HG03354 (cell line): ENCODE data around the gene TIMM13.

ENCODE experiments used
- ATAC-seq: cut with Tn5 transposase; IDR thresholded peaks from one replicate; pipeline ENCODE4 v1.9.1; 2021; ENCODE audit warnings: mild to moderate bottlenecking; ENCODE audit not compliant: unreplicated experiment, poor library complexity, severe bottlenecking

TIMM13 gene

DNA sequence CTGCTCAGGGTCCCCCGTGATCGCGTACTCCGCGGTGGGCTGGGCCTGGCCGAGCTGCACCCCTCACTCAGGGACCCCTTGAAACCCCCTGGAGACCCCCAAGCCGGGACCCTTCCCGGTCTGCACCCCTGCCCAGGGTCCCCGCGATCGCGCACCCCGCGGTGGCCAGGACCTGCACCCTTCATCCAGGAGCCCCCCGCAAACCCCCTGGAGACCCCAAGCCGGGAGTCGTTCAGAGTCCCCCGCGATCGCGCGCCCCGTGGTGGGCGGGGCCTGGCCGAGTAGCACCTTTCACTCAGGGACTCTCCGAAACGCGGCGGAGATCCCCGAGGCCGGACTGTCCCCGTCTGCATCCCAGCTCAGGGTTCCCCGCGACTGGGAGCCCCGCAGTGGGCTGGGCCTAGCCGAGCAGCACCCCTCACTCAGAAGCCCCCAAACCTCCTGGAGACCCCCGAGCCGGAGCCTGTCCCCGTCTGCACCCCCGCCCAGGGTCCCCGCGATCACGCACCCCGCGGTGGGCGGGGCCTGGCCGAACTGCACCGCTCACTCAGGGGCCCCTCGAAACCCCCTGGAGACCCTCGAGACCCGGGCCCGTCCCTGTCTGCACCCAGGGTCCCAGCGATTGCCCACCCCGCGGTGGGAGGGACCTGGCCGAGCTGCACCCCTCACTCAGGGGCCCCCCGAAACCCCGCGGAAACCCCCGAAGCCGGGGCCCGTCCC, 28.6 kb upstream of the TIMM13 start:
- peak; percentile 44 for ATAC-seq

DNA sequence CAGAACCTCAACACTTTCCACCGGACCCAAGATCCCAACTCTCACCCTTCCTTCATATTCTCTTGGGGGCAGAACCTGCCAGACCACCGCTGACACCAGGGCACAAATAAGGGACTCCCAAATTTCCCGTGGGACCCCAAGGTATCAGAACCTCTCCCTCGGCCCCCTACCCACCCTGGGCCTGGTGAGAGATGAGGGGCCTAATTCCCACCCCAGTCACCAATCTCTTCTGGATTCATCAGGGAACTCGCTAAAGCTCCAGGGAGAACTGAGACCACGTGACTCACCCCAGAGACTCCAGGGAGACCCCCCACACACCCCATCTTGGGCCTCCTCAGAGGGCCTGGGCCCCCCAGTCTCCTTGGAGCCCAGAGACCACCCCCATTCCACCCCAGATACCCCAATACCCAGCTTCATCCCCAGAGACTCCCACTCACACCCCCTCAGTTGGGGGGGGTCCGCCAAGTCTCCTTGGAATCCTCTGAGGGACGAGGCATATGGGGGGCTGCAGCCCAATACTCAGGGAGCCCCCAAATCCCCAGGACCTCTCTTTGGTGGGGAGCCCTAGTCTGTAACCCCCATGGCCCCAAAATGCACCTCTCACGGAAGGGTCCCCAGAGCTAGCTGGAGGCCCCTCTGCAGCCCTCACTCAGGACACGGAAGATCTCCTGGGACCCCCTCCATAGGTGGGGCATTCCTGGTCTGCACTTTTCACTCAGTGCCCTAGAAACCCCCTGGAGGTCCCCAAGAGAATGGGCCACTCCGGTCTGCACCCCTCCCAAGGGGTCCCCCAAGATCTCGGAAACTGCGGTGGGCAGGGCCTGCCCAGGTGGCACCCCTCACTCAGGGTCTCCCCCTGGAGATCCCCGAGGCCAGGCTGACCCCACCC, 27.8 kb upstream of the TIMM13 start:
- ATAC-seq, result no peak

- no peak for ATAC-seq
Measured at GRCh38 chr19:2454199-2454961, 27.0 kb upstream of the TIMM13 start.

- no peak for ATAC-seq
Measured at GRCh38 chr19:2453431-2454025, 26.1 kb upstream of the TIMM13 start.

DNA sequence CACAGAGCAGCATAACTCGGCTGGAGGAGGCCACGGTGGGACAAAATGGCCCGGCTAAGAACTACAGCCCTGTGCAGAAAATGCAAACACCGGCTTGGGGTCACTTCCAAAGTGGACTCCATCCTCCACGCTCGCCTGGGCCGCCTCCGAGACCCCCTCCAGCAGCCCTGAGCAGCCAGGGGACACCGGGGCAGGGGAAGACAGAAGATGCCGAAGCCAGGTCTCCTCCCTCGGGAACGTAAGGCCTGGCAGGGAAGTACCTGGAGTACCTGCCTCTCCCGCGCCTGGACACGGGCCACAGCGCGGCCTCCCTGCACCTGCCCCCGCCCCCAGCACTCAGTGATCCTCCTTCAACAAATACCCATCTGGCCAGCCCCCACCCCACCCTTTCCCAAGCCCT, 24.4 kb upstream of the TIMM13 start:
- no peak for ATAC-seq

DNA sequence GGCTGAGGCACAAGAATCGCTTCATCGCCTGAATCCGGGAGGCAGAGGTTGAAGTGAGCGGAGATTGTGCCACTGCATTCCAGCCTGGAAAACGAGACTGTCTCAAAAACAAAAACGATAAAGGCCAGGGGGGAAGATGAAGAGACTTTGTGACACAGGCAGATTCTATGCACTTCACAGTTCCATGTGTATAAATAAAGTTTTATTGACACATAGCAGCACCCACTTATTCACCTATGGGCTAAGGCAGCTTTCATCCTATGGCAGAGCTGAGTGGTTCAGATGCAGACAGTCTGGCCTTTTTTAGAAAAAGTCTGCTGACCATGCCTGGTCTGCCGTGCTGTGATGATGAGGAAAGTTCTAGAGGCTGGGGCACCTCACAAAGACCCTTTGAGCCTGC, 23.8 kb upstream of the TIMM13 start:
- no peak for ATAC-seq

- ATAC-seq, result no peak
Measured at GRCh38 chr19:2449019-2449418, 21.6 kb upstream of the TIMM13 start.

DNA sequence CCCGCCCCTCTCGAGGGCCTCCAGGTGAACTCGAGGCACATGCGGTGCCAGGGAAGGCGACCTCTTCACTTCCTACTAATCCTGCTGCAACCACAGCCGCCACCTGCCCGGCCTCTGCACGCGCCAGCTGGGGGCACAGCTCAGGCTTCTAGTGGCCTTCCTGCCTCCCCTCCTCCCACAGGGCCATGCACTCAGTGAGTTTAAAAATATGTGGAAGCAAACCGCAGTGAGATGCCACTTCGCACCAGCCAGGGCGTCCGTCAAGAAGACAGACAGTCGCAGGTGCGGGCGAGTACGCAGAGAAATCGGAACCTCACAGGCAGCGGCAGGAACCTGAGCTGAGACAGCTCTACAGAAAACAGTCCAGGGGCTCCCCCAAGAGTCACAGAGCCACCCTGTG, 19.0 kb upstream of the TIMM13 start:
- ATAC-seq, result no peak

- ATAC-seq, result no peak
Measured at GRCh38 chr19:2444251-2445002, 17.0 kb upstream of the TIMM13 start.

DNA sequence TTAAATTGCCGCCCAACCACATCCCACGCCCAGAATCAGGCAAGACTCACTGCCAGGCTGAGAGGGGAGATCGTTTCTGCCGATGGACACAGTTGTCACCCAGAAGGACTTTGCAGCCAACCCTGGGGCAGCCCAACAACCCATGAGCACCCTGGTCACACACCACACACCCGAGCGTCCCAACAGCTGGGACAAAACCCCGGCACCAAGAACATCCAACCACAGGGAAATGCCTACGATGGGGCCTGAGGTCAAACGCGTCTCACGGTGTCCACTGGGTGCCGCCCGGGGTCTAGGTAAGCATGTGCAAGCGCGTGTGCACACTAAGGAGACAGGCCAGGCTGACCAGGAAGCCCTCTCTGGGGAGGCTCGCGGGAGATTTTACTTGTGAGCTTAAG, 16.4 kb upstream of the TIMM13 start:
- ATAC-seq, result no peak

DNA sequence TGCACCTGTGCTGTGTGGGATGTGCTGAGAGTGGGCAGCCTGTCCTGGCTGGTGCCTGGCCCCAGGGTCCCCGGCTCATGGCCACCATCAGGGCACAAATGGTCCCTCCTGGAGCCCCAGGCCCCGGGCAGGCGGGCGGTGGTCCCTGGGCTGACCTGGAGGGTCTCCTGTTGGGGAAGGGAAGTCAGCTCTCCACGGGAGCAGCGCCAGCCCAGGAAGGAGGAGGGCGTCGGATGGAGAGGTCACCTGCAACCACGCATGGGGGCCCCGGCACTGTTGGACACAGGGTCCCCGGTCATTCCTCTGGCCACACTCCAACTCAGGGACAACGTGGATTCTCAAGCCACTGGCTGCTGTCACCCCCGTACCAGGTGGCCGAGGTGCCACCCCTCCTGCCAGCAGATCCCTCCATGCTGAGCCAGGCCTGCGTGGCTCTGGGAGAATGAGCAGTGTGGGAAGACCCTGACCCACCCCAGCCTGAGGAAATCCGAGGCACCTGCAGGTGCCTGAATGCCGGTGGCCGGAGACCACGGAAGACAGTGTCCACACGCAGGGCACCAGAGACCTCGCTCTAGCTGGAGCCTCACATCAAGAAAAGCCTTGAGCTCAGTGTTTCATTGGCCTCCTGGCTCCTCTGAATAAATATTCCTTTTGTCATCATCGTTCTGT, 15.9 kb upstream of the TIMM13 start:
- ATAC-seq, result no peak

DNA sequence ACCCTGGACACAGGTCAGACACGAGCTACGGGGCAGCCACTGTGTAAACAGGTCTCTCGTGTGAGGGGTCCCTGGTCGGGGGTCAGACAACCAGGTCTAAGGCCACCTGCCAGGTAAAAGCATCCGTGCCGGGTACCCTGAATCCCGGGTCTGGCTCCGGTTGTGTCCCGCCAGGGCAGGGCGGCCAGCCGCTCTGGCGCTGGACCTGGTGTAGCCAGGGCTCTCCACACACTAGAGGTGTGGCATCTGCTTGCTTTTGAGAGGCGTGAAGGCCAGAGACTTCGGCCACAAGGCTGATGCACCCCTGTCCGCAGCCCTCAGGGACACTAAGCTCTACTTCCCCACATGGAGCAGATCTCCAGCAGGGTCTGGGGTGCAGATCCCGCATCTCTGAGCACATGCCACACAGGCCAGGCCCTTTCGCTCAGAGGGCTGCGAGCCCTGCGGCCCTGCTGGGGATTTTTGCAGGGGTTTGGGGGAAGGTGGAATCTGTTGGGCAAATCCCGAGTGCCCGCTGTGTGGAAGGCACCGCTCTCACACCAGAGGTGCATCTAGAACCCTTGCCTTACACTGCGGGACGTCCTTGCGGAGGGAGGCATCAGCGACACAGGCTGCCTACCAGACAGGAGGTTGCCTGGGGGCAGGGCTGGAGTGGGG, 13.8 kb upstream of the TIMM13 start:
- ATAC-seq, result no peak

DNA sequence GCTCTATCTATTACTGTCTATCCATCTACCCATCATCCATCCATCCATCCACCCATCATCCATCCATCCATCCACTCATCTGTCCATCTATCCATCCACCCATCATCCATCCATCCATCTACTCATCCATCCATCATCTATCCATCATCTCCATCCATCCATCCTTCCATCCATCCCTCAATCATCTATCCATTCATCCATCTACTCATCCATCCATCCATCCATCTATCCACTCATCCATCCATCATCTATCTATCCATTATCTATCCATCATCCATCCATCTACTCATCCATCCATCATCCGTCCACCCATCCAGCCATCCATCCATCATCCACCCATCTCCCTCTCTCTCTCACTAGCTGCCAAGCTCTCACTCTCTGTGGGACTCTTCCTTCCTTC, 13.1 kb upstream of the TIMM13 start:
- no peak for ATAC-seq

DNA sequence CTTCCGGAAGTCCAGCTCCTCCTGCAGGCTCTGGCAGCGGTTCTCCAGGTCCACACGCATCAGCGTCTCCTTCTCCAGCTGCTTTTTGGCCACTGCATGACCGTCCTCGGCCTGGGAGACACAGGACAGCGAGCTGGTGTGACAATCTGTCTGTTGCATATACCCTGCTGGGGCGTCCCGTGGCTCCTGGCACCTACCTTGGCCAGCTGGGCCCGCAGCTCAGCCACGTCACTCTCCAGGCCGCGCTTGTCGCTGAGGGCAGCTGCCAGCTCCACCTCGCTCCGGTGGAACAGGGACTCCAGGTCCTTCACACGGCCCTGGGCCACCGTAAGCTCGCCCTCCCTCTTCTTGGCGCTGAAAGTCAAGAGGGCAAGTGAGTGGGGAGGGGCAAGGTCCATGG, 10.8 kb upstream of the TIMM13 start:
- ATAC-seq, result no peak

GRCh38 chr19:2436926-2437325, 9.5 kb upstream of the TIMM13 start:
- ATAC-seq, result no peak

- no peak for ATAC-seq
Measured at GRCh38 chr19:2436384-2436783, 9.0 kb upstream of the TIMM13 start.

DNA sequence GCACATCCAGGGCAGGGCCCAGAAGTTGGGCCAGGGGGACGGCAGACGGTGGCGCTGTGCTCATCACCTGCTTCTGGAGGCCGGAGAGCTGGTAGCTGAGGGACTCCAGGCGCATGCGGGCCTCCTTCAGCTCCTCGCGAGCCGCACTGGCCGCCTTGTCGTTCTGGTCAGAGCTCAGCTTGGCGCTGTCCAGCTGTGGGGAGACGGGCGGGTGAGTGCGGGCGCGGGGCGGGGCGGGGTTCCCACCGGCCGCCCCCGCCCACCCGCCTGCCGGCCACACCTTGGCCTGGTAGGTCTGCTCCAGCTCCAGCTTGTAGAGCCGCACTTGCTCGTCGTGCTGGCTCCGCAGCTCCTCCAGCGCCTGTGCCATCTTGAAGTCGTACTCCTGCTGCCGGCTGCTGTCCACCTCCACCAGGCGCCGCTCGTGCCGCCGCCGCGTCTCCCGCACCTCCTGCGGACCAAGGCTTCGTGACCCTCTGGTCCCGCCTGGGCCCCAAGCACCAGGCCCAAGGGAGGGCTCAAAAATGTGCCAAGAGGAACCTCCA, 7.4 kb upstream of the TIMM13 start:
- ATAC-seq, result no peak

DNA sequence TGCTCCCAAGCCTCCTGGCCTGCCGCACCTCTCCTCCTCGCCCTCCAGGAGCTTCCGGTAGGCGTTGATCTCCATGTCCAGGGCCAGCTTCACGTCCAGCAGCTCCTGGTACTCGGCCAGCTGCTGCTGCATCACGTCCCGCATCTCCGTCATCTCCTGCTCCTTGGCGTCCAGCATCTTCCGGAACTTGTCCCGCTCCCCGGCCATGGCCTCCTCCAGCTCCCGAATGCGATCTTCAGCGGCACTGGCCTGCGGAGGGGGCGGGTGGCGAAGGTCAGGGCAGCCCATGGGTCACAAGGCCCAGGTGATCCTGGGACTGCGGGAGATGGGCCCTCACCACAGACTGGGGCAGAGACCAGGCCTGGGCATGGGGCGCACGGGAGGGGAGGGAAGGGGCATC, 6.9 kb upstream of the TIMM13 start:
- ATAC-seq, result no peak
